ENCODE data around the gene MOGAT1.

Gene MOGAT1, protein sequence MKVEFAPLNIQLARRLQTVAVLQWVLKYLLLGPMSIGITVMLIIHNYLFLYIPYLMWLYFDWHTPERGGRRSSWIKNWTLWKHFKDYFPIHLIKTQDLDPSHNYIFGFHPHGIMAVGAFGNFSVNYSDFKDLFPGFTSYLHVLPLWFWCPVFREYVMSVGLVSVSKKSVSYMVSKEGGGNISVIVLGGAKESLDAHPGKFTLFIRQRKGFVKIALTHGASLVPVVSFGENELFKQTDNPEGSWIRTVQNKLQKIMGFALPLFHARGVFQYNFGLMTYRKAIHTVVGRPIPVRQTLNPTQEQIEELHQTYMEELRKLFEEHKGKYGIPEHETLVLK

DNA sequence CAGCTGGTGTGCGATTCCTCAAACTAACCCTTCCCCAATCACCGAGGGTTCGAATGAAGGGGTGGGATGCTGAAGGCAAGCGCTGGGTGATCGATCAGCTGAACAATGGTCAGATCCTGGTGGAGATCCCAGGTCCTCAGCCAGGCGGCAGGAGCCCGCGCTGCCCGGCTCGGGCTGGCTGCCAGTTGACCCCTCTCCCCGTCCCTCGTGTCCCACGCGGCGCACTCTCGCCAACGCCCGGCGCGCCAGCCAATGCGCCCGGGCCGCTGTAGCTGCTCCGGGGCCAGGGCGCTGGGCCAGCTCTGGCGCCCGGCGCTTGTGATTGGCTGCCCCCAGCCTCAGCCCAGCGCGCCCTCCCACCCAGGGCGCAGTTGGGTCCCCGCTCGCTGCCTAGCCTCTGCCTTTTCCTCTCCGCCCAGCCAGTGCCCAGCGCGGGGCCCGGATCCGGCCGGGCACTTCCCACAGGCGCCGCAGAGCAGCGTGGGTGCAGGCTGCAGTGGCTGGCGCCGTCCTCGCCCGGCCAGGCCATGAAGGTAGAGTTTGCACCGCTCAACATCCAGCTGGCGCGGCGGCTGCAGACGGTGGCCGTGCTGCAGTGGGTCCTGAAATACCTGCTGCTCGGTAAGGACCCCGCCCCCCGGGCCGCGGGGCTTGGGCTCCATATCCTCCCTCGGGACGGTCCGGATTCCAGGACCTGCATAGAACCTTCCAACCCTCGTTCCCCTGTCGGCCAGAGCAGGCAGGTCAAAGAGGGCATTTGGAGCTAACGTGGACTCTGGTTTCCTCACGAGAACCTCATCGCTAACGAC, at the start of gene MOGAT1:
TSS of gene MOGAT1 (plus strand) at position 400 of the 809 bp plus-strand sequence. CDS start at position 528, 128 bp downstream.
- no peak for TF ChIP-seq ZFX (IDR thresholded peaks at IDR 0.05; ENCODE audit: borderline replicate concordance)
- TF ChIP-seq, protein P1, sequence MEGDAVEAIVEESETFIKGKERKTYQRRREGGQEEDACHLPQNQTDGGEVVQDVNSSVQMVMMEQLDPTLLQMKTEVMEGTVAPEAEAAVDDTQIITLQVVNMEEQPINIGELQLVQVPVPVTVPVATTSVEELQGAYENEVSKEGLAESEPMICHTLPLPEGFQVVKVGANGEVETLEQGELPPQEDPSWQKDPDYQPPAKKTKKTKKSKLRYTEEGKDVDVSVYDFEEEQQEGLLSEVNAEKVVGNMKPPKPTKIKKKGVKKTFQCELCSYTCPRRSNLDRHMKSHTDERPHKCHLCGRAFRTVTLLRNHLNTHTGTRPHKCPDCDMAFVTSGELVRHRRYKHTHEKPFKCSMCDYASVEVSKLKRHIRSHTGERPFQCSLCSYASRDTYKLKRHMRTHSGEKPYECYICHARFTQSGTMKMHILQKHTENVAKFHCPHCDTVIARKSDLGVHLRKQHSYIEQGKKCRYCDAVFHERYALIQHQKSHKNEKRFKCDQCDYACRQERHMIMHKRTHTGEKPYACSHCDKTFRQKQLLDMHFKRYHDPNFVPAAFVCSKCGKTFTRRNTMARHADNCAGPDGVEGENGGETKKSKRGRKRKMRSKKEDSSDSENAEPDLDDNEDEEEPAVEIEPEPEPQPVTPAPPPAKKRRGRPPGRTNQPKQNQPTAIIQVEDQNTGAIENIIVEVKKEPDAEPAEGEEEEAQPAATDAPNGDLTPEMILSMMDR (IDR thresholded peaks at IDR 0.05), result peak; percentile 30
- H3K27ac ChIP-seq, result no peak within 1 kb of the TSS

DNA sequence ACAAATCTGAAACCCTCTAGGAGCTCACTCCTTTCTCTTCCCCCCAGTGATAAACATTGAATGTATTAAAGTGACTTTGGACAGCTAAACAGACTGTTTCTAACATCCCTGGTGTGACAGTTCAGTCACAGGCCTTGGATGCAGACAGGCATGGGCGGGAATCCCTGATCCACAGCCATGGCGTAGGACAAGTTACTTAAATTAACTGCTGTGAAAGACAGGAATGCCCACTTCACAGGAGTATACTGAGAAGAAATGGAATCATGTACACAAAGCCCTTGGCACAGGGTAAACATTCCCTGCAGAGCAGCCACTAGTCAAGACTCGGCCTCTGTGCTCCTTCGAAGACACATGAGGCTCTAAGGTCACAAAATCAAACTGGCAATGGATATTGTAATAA, 49.6 kb upstream of the MOGAT1 start:
- no peak overlapping the region for H3K27ac ChIP-seq
- TF ChIP-seq, protein P1 (IDR thresholded peaks at IDR 0.05), result no peak
- TF ChIP-seq ZFX (IDR thresholded peaks at IDR 0.05; ENCODE audit: borderline replicate concordance), result no peak

DNA sequence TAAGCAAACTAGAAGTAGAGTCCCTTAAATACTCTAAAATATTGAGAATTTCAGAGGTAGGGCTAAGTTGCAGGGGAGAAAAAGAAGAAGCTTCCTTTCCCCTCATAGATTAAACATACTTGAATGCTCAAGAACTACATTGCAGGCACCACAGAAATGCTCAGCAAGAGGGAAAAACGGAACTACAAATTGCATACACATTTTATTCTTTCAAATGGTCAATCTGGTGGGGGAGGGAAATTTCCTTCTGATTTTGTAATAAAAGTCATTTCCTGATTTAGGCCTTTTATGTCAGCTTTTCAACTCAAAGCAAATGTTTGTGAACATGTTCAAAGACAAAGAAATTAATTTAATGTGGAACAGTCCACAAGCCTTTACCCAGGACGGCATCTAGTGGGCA, 48.5 kb upstream of the MOGAT1 start:
- H3K27ac ChIP-seq, result no peak overlapping the region
- TF ChIP-seq ZFX (IDR thresholded peaks at IDR 0.05; ENCODE audit: borderline replicate concordance), result no peak
- TF ChIP-seq, protein P1 (IDR thresholded peaks at IDR 0.05), result no peak

DNA sequence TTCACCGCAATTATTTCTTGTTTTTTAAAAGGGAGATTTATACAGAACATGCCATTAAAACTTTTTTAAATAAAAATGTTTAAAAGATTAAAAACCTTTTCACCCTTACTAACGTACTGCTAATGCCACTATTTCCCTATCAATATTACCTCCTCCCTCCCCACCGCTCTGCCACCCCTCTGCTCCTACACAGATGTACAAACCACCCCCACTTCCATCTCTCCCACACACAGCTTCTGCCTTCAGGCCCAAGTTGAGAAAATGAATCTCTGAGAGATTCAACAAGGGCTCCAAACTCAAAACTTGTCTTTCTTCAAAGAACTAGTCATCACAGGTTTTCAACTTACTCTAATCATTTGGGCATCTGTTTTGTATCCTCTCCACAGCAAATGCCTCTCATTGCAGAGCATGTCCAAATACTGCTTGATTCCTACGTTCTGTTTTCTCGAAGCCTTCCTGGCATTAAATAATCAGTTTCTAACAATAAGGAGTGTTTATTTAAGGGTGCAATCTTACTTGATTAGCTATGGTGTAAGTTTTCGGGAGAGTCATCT, 47.6 kb upstream of the MOGAT1 start:
- TF ChIP-seq, protein P1 (IDR thresholded peaks at IDR 0.05), result no peak
- TF ChIP-seq ZFX (IDR thresholded peaks at IDR 0.05; ENCODE audit: borderline replicate concordance), result no peak
- H3K27ac ChIP-seq, result no peak overlapping the region

DNA sequence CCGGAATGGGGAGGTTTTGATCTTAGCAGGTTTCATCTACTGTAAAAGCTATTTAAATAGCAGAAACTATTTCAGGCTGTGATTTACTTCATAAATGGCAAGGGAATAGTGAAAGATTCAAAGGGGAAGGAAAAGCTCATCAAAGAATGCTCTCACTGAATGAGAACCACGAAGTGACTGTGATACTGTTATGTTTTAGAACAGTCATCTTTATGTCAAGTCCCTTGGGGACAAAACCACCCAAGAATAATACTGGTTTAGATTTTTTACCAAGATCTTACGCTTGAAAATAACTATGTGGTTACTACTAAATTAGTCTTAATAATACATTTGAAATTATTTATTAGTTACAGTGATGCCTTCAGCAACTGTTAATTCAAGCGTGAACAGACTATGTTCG, 43.7 kb upstream of the MOGAT1 start:
- TF ChIP-seq, protein P1 (IDR thresholded peaks at IDR 0.05), result no peak
- TF ChIP-seq ZFX (IDR thresholded peaks at IDR 0.05; ENCODE audit: borderline replicate concordance), result no peak
- no peak overlapping the region for H3K27ac ChIP-seq

DNA sequence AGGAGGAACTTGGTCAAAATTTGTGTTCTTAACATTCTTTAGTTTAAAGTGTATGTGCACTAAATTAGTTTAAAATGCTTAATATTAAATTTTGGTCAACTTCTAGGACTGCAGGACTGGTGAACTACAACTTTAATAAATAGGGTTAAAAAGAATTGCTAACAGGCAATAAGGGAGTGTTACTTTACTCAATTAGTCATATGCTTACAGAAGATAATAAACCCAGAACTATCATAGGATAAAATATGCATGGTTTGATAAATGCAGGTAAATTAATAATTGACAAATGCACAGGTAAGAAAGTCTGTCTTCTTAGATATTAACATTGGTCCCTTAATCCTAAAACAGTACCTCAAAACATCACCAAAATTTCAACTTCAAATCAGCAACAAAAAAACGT, 36.2 kb upstream of the MOGAT1 start:
- TF ChIP-seq ZFX (IDR thresholded peaks at IDR 0.05; ENCODE audit: borderline replicate concordance), result no peak
- TF ChIP-seq, protein P1 (IDR thresholded peaks at IDR 0.05), result no peak
- H3K27ac ChIP-seq, result no peak overlapping the region

Measured in 22Rv1 (cell line).